ENCODE data around the gene MFSD12.

DNA sequence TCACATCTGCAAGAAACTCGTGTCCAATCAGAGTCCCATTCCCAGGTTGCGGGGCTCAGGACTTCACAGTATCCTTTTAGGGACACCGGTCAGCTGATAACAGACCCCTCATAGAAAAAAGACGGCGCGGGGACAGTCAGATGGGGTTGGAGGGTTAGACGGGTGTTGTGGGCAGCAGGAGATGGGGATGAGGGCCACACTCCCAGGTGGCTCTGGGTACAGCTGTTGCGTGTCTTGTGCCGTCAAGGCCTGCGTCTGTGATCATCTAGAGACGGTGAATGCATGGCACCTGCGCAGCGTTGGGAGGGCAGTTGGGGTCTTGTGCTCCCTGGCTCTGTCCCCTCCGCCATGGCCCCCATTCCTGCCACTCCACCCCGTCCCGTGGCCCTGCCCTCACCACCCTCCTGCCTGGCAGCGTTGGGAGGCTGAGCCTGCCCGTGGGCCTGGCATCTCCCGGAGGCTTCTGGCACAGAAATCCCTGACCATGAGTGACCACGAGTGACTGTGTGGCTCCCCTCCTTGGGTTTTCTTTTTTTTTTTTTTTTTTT is 32.4 kb downstream of the MFSD12 start:
- TF ChIP-seq, protein P1, sequence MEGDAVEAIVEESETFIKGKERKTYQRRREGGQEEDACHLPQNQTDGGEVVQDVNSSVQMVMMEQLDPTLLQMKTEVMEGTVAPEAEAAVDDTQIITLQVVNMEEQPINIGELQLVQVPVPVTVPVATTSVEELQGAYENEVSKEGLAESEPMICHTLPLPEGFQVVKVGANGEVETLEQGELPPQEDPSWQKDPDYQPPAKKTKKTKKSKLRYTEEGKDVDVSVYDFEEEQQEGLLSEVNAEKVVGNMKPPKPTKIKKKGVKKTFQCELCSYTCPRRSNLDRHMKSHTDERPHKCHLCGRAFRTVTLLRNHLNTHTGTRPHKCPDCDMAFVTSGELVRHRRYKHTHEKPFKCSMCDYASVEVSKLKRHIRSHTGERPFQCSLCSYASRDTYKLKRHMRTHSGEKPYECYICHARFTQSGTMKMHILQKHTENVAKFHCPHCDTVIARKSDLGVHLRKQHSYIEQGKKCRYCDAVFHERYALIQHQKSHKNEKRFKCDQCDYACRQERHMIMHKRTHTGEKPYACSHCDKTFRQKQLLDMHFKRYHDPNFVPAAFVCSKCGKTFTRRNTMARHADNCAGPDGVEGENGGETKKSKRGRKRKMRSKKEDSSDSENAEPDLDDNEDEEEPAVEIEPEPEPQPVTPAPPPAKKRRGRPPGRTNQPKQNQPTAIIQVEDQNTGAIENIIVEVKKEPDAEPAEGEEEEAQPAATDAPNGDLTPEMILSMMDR (conservative IDR thresholded peaks at IDR 0.05 in 1 of 2, IDR thresholded peaks at IDR 0.05 in 1 of 2; ENCODE audit: extremely low read depth in 1 of 2, insufficient read depth in 1 of 2, low read depth in 1 of 2, low read length in 2 of 2) = no peak
- no peak for TF ChIP-seq EZH2 (IDR thresholded peaks at IDR 0.05; ENCODE audit: borderline replicate concordance, low read length)

Measured in mammary epithelial cell (primary cell).